Muscle layer of duodenum (tissue), 2 donors: ENCODE measurements around the gene EMD.
"Not testable (repeated sequence)": the region's sequence is repeated elsewhere in the genome, so short reads cannot be mapped to it uniquely, and the experiment has no call there.

ENCODE experiments used
- H3K27ac ChIP-seq: one replicate; pipeline ENCODE4 v1.7.0; 2013; ENCODE audit warnings: mild to moderate bottlenecking, low read length
- H3K27me3 ChIP-seq: one replicate; pipeline ENCODE4 v1.7.0; 2013; ENCODE audit warnings: low read depth, mild to moderate bottlenecking, control low read depth, low read length
- H3K36me3 ChIP-seq, 2 donors: one replicate each; pipeline ENCODE4 v1.7.0; 2013; ENCODE audit warnings: low read length in 2 of 2, control low read depth in 1 of 2, mild to moderate bottlenecking in 1 of 2; ENCODE audit not compliant: insufficient read depth in 2 of 2, control insufficient read depth in 1 of 2
- H3K4me1 ChIP-seq, 2 donors: one replicate each; pipeline ENCODE4 v1.7.0; 2013; ENCODE audit warnings: low read length in 2 of 2, mild to moderate bottlenecking in 2 of 2, control low read depth in 1 of 2, moderate library complexity in 1 of 2; ENCODE audit not compliant: insufficient read depth in 2 of 2, control insufficient read depth in 1 of 2
- H3K4me3 ChIP-seq, 2 donors: one replicate each; pipeline ENCODE4 v1.7.0; 2013; ENCODE audit warnings: low read length in 2 of 2, low read depth in 1 of 2, mild to moderate bottlenecking in 1 of 2
- H3K9me3 ChIP-seq, 2 donors: one replicate each; pipeline ENCODE4 v1.7.0; 2013; ENCODE audit warnings: low read length in 2 of 2, control low read depth in 1 of 2, mild to moderate bottlenecking in 1 of 2; ENCODE audit not compliant: control insufficient read depth in 1 of 2
- donor health status: healthy.

EMD gene

DNA sequence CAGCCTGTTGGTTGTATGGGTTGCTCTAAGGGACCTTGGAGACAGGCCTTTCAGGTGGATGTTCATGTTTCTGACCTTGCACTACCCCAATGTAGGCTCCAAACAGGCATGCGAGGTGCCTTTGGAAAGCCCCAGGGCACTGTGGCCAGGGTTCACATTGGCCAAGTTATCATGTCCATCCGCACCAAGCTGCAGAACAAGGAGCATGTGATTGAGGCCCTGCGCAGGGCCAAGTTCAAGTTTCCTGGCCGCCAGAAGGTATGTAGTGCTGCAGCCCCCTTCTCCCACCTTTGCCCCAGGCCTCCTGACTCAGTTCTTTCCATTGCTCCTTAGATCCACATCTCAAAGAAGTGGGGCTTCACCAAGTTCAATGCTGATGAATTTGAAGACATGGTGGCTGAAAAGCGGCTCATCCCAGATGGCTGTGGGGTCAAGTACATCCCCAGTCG lies 21.3 kb downstream of the EMD start:
- not testable (repeated sequence) for H3K27ac ChIP-seq, H3K27me3 ChIP-seq, H3K9me3 ChIP-seq, H3K4me3 ChIP-seq
- Histone ChIP-seq H3K4me1 (peaks cover 2 to 12% of the 10 kb centered on the region in 2 donors), H3K36me3 (peaks cover 12 to 21% of the 10 kb centered on the region in 2 donors)

GRCh38 chrX:154401045-154401799 lies 22.1 kb downstream of the EMD start:
- H3K4me1 ChIP-seq = peaks cover 2 to 12% of the 10 kb centered on the region in 2 donors
- no peak overlapping the region for H3K4me3 ChIP-seq
- no peaks in the 10 kb centered on the region for H3K27me3 ChIP-seq
- H3K9me3 ChIP-seq = no peaks in the 10 kb centered on the region
- H3K36me3 ChIP-seq = peaks cover 12 to 21% of the 10 kb centered on the region in 2 donors
- H3K27ac ChIP-seq = no peak overlapping the region

GRCh38 chrX:154401918-154402621 lies 23.0 kb downstream of the EMD start:
- Histone ChIP-seq H3K36me3 (peaks cover 12 to 21% of the 10 kb centered on the region in 2 donors), H3K4me3 (no peak overlapping the region), H3K27me3 (no peaks in the 10 kb centered on the region), H3K27ac (no peak overlapping the region), H3K4me1 (peaks cover 2 to 12% of the 10 kb centered on the region in 2 donors), H3K9me3 (no peaks in the 10 kb centered on the region)

DNA sequence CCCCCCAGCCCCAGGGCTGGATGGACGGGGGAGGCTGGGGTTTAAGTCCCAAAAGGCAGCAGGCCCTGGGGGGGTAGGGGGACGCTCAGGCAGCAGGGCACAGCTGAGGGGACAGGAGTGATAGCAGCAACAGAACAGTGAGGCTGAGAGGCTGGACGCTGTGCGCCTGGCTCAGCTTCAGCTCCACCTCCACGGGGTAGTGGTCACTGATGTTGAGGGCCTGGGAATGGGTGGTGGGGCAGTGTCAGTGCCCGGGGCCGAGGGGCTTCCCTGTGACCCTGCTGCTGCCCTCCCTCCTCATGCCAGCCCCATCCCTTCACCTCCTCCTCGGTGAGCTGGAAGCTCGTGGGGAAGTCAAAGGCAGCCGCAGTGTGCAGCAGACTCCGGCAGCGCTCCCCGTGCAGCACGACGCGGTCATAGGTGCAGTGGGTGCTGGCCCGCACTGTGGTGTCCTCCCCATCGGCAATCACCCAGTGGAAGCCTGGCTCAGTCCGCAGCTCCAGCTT lies 23.6 kb downstream of the EMD start:
- Histone ChIP-seq H3K27ac (no peak overlapping the region), H3K27me3 (no peaks in the 10 kb centered on the region), H3K36me3 (peaks cover 12 to 20% of the 10 kb centered on the region in 2 donors), H3K9me3 (no peaks in the 10 kb centered on the region), H3K4me3 (no peak overlapping the region), H3K4me1 (peaks cover 2 to 12% of the 10 kb centered on the region in 2 donors)

- H3K36me3 ChIP-seq = peaks cover 12 to 18% of the 10 kb centered on the region in 2 donors
- H3K4me1 ChIP-seq = peaks cover 2 to 12% of the 10 kb centered on the region in 2 donors
- H3K4me3 ChIP-seq = no peak overlapping the region
- H3K9me3 ChIP-seq = no peaks in the 10 kb centered on the region
- no peaks in the 10 kb centered on the region for H3K27me3 ChIP-seq
- H3K27ac ChIP-seq = no peak overlapping the region
These were observed 24.1 kb downstream of the EMD start for GRCh38 chrX:154403192-154403591.

DNA sequence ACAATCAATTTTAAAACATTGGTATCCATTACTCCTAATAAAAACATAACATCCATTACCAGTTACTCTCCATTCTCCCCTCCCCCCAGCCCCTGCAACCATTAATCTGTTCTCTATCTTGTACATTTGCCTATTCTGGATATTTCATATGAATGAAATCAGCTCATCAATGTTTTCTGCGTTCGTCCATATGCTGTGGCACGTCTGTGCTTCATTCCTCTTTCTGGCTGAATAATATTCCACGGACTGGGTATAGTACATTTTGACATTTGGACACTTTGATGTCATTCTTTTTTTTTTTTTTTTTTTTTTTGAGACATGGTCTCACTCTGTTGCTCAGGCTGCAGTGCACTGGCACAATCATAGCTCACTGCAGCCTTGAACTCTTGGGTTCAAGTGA lies 24.8 kb downstream of the EMD start:
- no peaks in the 10 kb centered on the region for H3K9me3 ChIP-seq
- H3K27me3 ChIP-seq = no peaks in the 10 kb centered on the region
- no peak overlapping the region for H3K4me3 ChIP-seq
- H3K4me1 ChIP-seq = peaks cover 2 to 12% of the 10 kb centered on the region in 2 donors
- no peak overlapping the region for H3K27ac ChIP-seq
- H3K36me3 ChIP-seq = peaks cover 12 to 18% of the 10 kb centered on the region in 2 donors

GRCh38 chrX:154404625-154405192 lies 25.6 kb downstream of the EMD start:
- Histone ChIP-seq H3K27me3 (no peaks in the 10 kb centered on the region), H3K4me1 (peaks cover 2 to 9% of the 10 kb centered on the region in 2 donors), H3K4me3 (no peak overlapping the region), H3K9me3 (no peaks in the 10 kb centered on the region), H3K27ac (no peak overlapping the region), H3K36me3 (peaks cover 4 to 12% of the 10 kb centered on the region in 2 donors)

GRCh38 chrX:154408659-154409221 lies 29.6 kb downstream of the EMD start:
- Histone ChIP-seq H3K4me3 (peak overlapping the region; percentile 44 to 45), H3K4me1 (peaks cover 0 to 5% of the 10 kb centered on the region in 2 donors), H3K27ac (peak overlapping the region; percentile 60), H3K9me3 (no peaks in the 10 kb centered on the region), H3K27me3 (no peaks in the 10 kb centered on the region), H3K36me3 (peaks cover 0 to 3% of the 10 kb centered on the region in 2 donors)

DNA sequence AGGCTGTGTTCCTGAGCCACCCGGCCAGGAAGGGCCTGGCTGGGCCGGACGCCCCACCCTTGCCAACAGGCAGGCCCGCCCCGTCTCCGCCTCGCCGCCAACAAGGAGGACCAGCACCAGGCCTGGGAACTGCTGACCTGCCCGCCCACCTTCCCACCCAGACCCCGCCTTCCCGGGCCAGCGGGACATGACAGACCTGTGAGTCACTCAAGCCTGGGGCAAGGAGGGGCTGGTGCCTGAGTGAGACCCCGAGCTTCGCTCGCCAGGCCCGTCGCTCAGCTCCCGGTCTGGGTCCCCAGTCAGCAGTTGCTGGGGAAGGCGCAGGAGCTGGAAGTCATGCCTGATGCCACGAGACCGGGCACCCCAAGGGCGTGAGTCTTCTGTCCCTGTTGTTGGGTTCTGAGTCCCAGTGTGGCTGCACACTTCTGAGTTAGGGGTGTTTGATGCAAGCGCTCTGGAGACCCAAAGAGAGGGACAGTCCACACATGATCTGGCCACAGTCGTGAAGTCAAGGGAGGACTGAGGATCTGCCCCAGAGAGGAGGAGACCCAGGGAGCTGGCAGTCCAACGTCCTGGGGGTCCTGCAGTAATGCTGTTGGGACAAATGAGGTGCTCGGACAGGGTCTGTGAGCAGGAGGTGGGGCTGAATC lies 30.3 kb downstream of the EMD start, which contains the start of gene DNASE1L1:
Gene DNASE1L1, minus strand, starts transcription at position 33 of the 650 bp plus-strand sequence. CDS start 3,686 bp downstream, outside the sequence.
- Histone ChIP-seq H3K36me3 (peaks cover 0 to 3% of the 10 kb centered on the region in 2 donors), H3K4me3 (peak within 1 kb of the TSS; percentile 44 to 45), H3K9me3 (no peaks in the 10 kb centered on the region), H3K4me1 (peaks cover 0 to 5% of the 10 kb centered on the region in 2 donors), H3K27ac (peak within 1 kb of the TSS; percentile 74), H3K27me3 (no peaks in the 10 kb centered on the region)

DNA sequence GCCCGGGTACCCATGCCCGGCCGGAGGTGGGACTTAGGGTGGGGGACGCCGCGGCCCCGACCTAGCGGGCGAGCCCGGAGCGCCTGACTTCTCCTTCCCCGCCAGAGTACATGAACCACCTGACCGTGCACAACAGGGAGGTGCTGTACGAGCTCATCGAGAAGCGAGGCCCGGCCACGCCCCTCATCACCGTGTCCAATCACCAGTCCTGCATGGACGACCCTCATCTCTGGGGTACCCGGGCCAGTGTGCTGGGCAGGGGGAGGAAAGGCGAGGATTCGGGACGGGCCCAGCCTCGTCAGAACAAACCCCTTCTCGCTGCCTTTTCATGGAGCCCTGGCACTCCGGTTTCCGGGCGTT lies 32.9 kb downstream of the EMD start:
- no peaks in the 10 kb centered on the region for H3K27me3 ChIP-seq
- peak overlapping the region; percentile 53 to 75 for H3K4me3 ChIP-seq
- peak overlapping the region; percentile 63 for H3K27ac ChIP-seq

More for the DNA sequence above, 32.9 kb downstream of the EMD start:
- Histone ChIP-seq H3K4me1 (peaks cover 0 to 5% of the 10 kb centered on the region in 2 donors), H3K9me3 (no peaks in the 10 kb centered on the region), H3K36me3 (peaks cover 0 to 3% of the 10 kb centered on the region in 2 donors)
